Heart right ventricle (tissue), 16 donors: Measurements from ENCODE around the gene ATXN2L. TPM values are rescaled to one million over a fixed set of nuclear protein-coding genes. Genes with fewer than 3 reads are reported as not detected.

ENCODE experiments used
- ATAC-seq, 8 donors: fragments of 200-7000 bp; cut with Tn5 transposase; one replicate each; pipeline ENCODE4 v1.9.1; 2020; ENCODE audit warnings: mild to moderate bottlenecking in 8 of 8, moderate library complexity in 8 of 8, moderate number of reproducible peaks in 1 of 8
- DNase-seq, 2 donors: peaks; one replicate each; pipeline ENCODE4 v3.0.0-alpha.2; 2020
- H3K27ac ChIP-seq, 10 donors: fragments of 200-600 bp; sonication (generic) in 2 of 10; one replicate each; pipeline versions ENCODE4 v1.5.0 to v1.8.0; 2020 to 2022; ENCODE audit warnings: mild to moderate bottlenecking in 3 of 10
- H3K27me3 ChIP-seq, 7 donors: fragments of 200-600 bp; one replicate each; pipeline ENCODE4 v1.8.0; 2021 to 2022; ENCODE audit warnings: mild to moderate bottlenecking in 2 of 7
- H3K36me3 ChIP-seq, 9 donors: fragments of 200-600 bp; sonication (generic) in 1 of 9; one replicate each; pipeline versions ENCODE4 v1.5.0 to v1.8.0; 2020 to 2022; ENCODE audit warnings: mild to moderate bottlenecking in 2 of 9
- H3K4me1 ChIP-seq, 9 donors: fragments of 200-600 bp; sonication (generic) in 1 of 9; one replicate each; pipeline versions ENCODE4 v1.5.0 to v1.8.0; 2020 to 2022; ENCODE audit warnings: mild to moderate bottlenecking in 4 of 9
- H3K4me3 ChIP-seq, 10 donors: fragments of 200-600 bp; sonication (generic) in 2 of 10; one replicate each; pipeline versions ENCODE4 v1.5.0 to v1.8.0; 2020 to 2022; ENCODE audit warnings: mild to moderate bottlenecking in 7 of 10, moderate library complexity in 2 of 10
- H3K9me3 ChIP-seq, 11 donors: fragments of 200-600 bp in 10 of 11; sonication (generic) in 2 of 11; one replicate each; pipeline versions ENCODE4 v1.5.0 to v1.8.0; 2013 to 2022; ENCODE audit warnings: mild to moderate bottlenecking in 2 of 11, control low read depth in 1 of 11, moderate library complexity in 1 of 11
- CTCF ChIP-seq, 9 donors: fragments of 200-600 bp; sonication (generic) in 2 of 9; IDR thresholded peaks; one replicate each; pipeline versions ENCODE4 v1.5.0 to v1.8.0; 2021 to 2022; ENCODE audit warnings: antibody characterized with exemption in 9 of 9, mild to moderate bottlenecking in 5 of 9, moderate library complexity in 1 of 9
- WGBS, 2 donors: extraction: QIAGEN DNeasy Blood & Tissue Kit; methylation state at CpG; one replicate each; pipeline ENCODE4 v1.1.7; 2013; ENCODE audit warnings: inconsistent platforms in 1 of 2; 5-methylcytosine and 5-hydroxymethylcytosine counted together
- intact Hi-C, 10 donors: fragments of 100-400 bp; cut with DNase I; formaldehyde crosslinking; loops; one replicate each; pipeline versions ENCODE4 v1.11.1 to v1.14.2; 2022
- polyA plus RNA-seq, 2 donors: library from polyadenylated mRNA; stranded (reverse); fragments of 200-250 nt; gene quantifications; one replicate each; pipeline ENCODE4 v1.2.3, GENCODE V29; 2013
- total RNA-seq, 10 donors: library from RNA; stranded (reverse); fragmentation: NEBNext Ultra II Directional in 3 of 10; extraction: Animal tissue kit (Norgen Biotek cat#: 25700) in 3 of 10; gene quantifications; one replicate each; pipeline versions ENCODE4 v1.2.1 to v1.2.4, GENCODE V29; 2021 to 2023
- donor health status: Arrhythmogenic right ventricular cardiomyopathy.
- donor health status: ischemic (EF 13 %, LVEDD 7.1; RV severe dilation, severe dysfunction).
- donor health status: healthy with polysubstance abuse.
- donor health status: DM: no; HTN: yes; CAD: no.
- donor health status: DM: no; HTN: no; CAD: no.
- donor health status: ischemic (EF 25% LVEDD 6.9; RV normal size, moderate dysfunction).
- donor health status: ischemic (EF 25% LVEDD 5.7; RV mildly dilated, moderate dysfunction).
- donor health status: healthy.
- donor health status: DM: yes; HTN: yes; CAD: no.
- donor health status: Ischemic cardiomyopathy.
- donor health status: ischemic (EF 35%, LVEDD 5.7; RV mildly dilated, moderate dysfunction).
- donor health status: nonischemic (EF 11% LVEDD 7.7; RV severe dilation, severe dysfunction).
- donor health status: DM: yes; HTN: yes; CAD: no.
- donor health status: PGD.
- donor health status: ischemic (EF 29% LVEDD 5.4; RV normal size, mild dysfunction).
- donor health status: nonischemic (EF 23%, LVEDD 6.1; RV moderate dilation, normal function).

ATXN2L gene
- total and polyA plus RNA-seq, 12 donors, result 36.0 to 99.9 (median 45.9) TPM

- intact Hi-C loops, result loop anchor here in 5 of 10 donors (5.0 to 10.0 kb wide), 3 partner anchors 49 to 69 kb away; partner anchors contain the start of gene RABEP2 (in 2 of the 5)
- no peaks in the 10 kb centered on the region for H3K9me3 ChIP-seq
- no peak overlapping the region for H3K4me3 ChIP-seq
- TF ChIP-seq CTCF (IDR thresholded peaks at IDR 0.05), result no peak
- H3K27me3 ChIP-seq, result peaks cover 0 to 4% (median 0%) of the 10 kb centered on the region in 7 donors
- H3K27ac ChIP-seq, result no peak overlapping the region
- H3K36me3 ChIP-seq, result peaks cover 0 to 57% (median 3%) of the 10 kb centered on the region in 9 donors
- WGBS, 2 donors, result 54 to 64% methylated on average over 13 of the region's 13 CpGs
- ATAC-seq (no peak), DNase-seq (no peak)
- peaks cover 0 to 15% (median 11%) of the 10 kb centered on the region in 9 donors for H3K4me1 ChIP-seq
These were observed 52.6 kb downstream of the ATXN2L start for GRCh38 chr16:28875134-28876018.

- ATAC-seq, result no peak
- H3K27ac ChIP-seq, result no peak overlapping the region
- H3K4me3 ChIP-seq, result no peak overlapping the region
- H3K9me3 ChIP-seq, result no peaks in the 10 kb centered on the region
- WGBS, 2 donors, result 65 to 70% methylated on average over 17 of the region's 17 CpGs
- H3K36me3 ChIP-seq, result peaks cover 0 to 49% (median 3%) of the 10 kb centered on the region in 9 donors
- no peak for TF ChIP-seq CTCF (IDR thresholded peaks at IDR 0.05)
- no peak for DNase-seq
- intact Hi-C loops, result loop anchor here in 5 of 10 donors (5.0 to 10.0 kb wide), 3 partner anchors 49 to 69 kb away; partner anchors contain the start of gene RABEP2 (in 2 of the 5)
- peaks cover 0 to 11% (median 0%) of the 10 kb centered on the region in 7 donors for H3K27me3 ChIP-seq
- peaks cover 0 to 16% (median 13%) of the 10 kb centered on the region in 9 donors for H3K4me1 ChIP-seq
These were observed 53.3 kb downstream of the ATXN2L start for GRCh38 chr16:28876019-28876659.

- no peak for TF ChIP-seq CTCF (IDR thresholded peaks at IDR 0.05)
- Histone ChIP-seq H3K4me1 (peaks cover 0 to 16% (median 13%) of the 10 kb centered on the region in 9 donors), H3K27me3 (peaks cover 0 to 13% (median 0%) of the 10 kb centered on the region in 7 donors), H3K4me3 (no peak overlapping the region), H3K36me3 (peaks cover 0 to 39% (median 3%) of the 10 kb centered on the region in 9 donors), H3K27ac (no peak overlapping the region), H3K9me3 (no peaks in the 10 kb centered on the region)
- ATAC-seq (no peak), DNase-seq (no peak)
- intact Hi-C loops, result loop anchor here in 5 of 10 donors (5.0 to 10.0 kb wide), 3 partner anchors 48 to 68 kb away; partner anchors contain the start of gene RABEP2 (in 2 of the 5)
- WGBS, 2 donors, result 54 to 62% methylated on average over 11 to 12 of the region's 12 CpGs
These were observed 54.3 kb downstream of the ATXN2L start for GRCh38 chr16:28876973-28877654.

GRCh38 chr16:28877655-28878000 lies 54.8 kb downstream of the ATXN2L start:
- H3K9me3 ChIP-seq, result no peaks in the 10 kb centered on the region
- no peak overlapping the region for H3K4me3 ChIP-seq
- H3K27ac ChIP-seq, result no peak overlapping the region
- H3K27me3 ChIP-seq, result peaks cover 0 to 18% (median 4%) of the 10 kb centered on the region in 7 donors
- no peak for ATAC-seq
- intact Hi-C loops, result loop anchor here in 5 of 10 donors (5.0 to 10.0 kb wide), 3 partner anchors 47 to 67 kb away; partner anchors contain the start of gene RABEP2 (in 2 of the 5)
- H3K4me1 ChIP-seq, result peaks cover 0 to 16% (median 13%) of the 10 kb centered on the region in 9 donors
- no peak for TF ChIP-seq CTCF (IDR thresholded peaks at IDR 0.05)
- 72% methylated on average over 2 of the region's 2 CpGs for WGBS, 2 donors
- peaks cover 0 to 34% (median 3%) of the 10 kb centered on the region in 9 donors for H3K36me3 ChIP-seq
- DNase-seq, result no peak
